HG03439 (cell line): ENCODE results near the gene TYMS.

Source experiments
- ATAC-seq: cut with Tn5 transposase; IDR thresholded peaks from one replicate; pipeline ENCODE4 v1.9.1; 2021; ENCODE audit warnings: mild to moderate bottlenecking, moderate library complexity; ENCODE audit not compliant: unreplicated experiment

TYMS gene

DNA sequence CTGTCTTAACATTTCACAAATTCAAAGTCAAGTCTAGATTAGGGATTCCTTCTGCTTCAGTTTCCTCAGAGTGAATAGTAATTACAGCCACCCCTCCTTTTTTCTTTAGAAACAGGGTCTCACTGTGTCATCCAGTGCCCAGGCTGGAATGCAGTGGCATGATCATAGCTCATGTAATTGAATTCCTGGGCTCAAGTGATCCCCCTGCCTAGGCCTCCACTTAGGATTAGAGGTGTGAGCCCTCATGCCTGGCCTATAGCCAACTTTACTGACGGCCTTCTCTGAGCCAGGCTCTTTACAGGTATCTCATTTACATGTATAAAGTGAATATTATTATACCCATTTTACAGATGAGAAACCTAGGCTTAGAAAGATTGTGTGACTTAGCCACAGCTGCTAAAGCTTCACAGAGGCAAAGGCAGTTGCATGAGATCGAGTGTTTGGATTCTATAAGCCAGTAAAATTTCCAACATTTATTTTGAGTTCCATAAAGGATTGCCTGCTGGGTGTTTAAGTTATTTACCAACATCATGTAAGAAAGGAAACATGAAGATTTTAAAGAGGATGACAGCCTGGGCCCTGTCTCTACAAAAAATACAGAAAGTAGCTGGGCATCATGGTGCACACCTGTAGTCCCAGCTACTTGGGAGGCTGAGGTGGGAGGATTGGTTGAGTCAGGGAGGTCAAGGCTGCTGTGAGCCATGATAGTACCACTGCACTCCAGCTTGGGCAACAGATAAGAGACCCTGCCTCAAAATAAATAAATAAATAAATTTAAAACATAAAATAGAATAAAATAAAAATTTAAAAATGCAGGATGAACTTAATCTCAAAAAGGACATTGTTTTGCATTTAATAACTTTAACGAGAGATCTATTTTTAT, 53.2 kb downstream of the TYMS start:
- no peak for ATAC-seq

DNA sequence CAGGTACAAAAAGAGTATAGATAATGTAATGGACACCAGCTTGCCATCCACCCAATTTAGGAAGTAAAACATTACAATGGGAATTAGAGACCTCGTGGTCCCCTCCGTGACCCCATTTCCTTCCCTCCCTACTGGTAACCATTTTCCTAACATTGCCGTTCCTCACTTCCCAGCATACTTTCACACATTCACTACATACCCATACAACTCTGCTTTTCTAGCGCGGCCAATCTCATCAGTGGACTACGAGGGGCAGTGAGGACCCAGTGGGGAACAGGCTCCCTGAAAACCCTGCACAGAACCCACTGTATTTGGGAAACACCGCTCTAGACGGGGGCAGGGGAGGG, 53.8 kb downstream of the TYMS start:
- ATAC-seq = no peak

- peak; percentile 73 for ATAC-seq
These were observed 54.4 kb downstream of the TYMS start for GRCh38 chr18:711657-712400.

DNA sequence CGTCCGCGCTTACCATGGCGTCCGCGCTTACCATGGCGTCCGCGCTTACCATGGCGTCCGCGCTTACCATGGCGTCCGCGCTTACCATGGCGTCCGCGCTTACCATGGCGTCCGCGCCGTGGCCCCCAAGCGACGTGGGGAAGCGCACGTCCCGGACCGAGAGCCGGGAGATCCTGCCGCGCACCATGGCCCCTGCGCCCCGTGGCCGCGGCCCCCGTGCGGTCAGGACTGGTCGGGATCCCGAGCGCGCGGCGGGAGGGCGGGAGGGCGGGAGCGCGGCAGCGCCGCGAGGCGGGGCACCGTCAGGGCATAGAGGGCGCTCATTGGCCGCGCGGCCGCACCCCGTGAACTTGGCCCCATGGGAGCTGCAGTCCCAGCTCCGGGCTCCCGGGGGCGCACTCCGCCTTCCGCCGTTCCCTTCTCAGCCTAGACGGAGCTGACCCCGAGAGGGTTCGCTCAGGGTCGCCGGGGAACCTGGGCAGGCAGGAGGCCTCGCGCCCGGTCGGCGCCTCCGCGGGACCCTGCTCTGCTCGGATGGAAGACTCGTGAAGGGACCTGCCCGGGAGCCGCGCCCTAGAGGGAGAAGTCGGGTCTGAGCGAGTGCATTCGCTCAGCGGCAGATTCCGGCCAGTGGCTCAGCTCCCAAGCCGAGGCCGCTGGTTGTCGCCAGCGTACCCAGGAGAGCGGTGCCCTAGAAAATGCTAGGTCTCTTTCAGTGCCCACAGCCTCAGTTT, 55.1 kb downstream of the TYMS start, which contains the start of gene ENOSF1:
Gene ENOSF1, minus strand, starts transcription at position 230 of the 734 bp plus-strand sequence. Its CDS starts 43 bp downstream, at position 187.
- peak; percentile 78 for ATAC-seq

- no peak for ATAC-seq
These were observed 55.7 kb downstream of the TYMS start for GRCh38 chr18:713135-713490.

GRCh38 chr18:715626-716025, 58.2 kb downstream of the TYMS start:
- ATAC-seq = no peak

- ATAC-seq = no peak
These were observed 59.5 kb downstream of the TYMS start for GRCh38 chr18:717003-717402.
